AG20443 (cell line): ENCODE data around the gene NUDT22.
"Not testable (repeated sequence)": the region's sequence is repeated elsewhere in the genome, so short reads cannot be mapped to it uniquely, and the experiment has no call there.

ENCODE experiments used
- DNase-seq: peaks from one replicate; pipeline ENCODE4 v3.0.0; 2012; ENCODE audit warnings: low spot score, mixed read lengths

Gene NUDT22

DNA sequence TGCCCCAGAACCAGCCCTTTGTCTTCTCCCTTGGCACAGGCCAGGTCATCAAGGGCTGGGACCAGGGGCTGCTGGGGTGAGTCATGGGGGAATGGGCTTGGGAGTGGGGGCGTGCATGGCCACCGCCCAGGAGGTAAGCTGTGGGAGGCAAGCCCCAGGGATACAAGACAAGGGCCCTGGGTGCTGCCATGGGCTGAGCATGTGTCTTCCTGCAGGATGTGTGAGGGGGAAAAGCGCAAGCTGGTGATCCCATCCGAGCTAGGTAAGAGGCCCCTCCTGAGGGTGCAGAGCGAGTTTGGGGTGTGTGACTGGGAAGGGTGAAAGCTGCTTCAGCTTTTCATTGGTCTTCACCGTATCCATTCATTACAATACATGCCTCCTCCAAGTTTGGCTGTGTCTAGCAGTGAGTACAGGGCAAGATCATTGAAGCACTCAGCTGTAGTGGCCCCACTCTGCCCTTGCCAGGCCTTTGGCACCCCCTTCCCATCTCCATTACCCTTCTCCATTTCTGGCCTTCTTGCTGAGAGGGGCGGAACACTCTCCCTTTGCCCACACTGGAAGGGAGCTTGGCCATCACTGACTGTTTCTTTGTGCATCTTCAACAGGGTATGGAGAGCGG lies 17.3 kb downstream of the NUDT22 start:
- DNase-seq = no peak

DNA sequence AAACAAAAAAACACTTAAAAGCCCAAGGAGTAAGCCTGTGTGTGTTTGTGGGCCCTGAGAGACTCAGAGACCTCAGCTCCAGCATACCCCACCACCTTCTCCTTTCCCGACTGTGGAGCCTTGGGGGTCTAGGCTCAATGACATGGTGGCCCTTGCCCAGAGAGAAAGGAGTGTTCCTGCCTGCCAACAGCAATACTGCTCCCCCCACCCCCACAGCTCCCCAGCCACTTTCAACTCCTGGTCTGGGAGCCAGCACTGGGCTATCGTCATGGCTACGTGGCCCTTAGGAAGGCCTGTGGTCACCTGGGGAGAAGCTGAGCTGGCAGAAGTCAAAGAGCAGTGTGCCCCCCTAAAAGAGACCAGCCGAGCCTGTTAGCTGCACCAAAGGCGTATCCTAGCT lies 18.0 kb downstream of the NUDT22 start:
- no peak for DNase-seq

DNA sequence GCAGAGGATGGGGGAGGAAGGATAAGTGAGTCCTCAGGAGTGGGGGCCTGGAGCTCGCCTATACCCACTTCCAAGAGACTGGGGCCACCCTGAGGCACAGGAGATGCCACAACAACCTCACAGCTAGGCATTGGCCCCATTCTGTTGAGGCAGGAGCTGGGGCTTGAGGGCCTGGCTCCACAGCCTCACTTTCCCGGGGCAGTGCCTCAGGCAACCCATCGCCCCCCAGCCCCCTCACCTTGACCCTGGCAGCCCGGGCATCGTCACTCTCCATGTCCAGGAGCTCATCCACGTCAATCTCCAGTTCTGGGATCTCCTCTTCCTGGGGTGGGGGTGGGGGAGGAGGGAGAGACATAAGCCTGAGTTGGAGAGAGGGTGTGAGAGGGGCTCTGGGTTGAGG lies 18.9 kb downstream of the NUDT22 start:
- DNase-seq = no peak

DNA sequence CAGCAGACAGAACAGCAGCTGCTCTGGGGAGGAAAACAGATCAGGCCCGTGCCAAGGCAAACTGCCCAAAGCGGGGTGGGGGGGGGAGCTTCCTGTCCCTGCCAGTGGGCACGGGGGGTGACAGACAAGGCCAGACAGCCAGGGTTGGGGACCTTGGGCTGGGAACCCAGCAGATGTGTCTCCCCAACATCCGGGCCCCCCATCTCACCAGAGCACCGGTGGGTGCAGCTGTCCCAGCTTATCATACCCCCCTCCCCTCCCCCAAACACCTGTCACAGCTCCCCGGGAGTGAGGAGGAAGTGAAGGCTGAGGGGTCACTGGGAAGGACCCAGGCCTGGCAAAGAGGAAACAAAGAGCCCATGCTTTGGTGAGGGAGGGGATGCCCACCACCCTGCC lies 19.3 kb downstream of the NUDT22 start:
- DNase-seq = no peak

DNA sequence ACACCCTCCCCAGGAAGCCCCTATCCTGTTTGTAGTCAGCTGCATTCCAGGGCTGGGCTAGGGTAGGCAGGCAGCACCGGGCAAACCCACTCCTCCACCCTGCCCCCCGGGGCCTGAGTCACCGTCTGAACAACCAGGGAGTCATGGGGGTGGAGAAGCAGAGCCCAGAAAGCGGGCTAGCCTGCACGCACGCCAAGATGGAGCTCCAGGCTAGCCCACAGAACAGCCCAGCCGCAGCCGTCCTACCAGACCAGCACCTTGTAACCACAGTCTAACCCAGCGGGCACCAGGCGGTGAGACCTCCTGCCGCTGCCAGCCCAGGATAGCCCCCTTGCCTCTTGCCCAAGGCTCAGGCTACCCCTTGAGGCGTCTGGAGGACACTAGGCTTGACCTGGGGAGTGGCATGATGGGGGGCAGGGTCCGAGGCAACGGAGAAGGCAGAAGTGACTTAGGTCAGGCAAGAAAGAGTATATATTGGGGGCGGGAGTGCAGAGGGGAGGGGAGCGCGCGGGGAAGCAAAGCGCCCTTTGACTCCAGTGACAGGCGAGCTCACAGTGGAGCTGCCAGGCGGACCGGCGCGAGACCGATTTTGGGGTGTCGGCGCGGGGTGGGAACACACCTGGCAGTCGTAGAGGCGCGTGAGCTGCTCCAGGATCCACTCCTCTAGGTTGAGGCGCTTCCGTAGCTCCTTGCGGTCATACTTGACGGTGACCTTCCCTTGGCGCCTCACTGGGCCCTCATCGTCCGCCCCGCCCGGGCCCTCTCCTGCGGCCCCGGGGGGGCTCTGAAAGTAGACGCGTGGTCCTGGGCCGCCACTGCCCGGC lies 19.9 kb downstream of the NUDT22 start:
- DNase-seq = peak; percentile 83

DNA sequence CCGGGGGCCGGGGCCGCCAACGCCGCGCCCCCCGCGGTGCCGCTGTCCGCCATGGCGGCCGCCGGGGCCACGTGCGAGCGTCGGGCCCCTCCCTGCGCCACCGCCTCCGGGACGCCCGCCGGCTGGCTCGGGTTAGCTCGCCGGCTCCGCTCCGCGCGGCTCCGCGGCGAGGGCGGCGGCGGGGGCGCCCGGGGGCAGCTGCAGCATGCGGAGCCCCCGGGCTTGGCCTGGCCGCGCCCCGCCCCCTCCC lies 20.5 kb downstream of the NUDT22 start:
- not testable (repeated sequence) for DNase-seq

DNA sequence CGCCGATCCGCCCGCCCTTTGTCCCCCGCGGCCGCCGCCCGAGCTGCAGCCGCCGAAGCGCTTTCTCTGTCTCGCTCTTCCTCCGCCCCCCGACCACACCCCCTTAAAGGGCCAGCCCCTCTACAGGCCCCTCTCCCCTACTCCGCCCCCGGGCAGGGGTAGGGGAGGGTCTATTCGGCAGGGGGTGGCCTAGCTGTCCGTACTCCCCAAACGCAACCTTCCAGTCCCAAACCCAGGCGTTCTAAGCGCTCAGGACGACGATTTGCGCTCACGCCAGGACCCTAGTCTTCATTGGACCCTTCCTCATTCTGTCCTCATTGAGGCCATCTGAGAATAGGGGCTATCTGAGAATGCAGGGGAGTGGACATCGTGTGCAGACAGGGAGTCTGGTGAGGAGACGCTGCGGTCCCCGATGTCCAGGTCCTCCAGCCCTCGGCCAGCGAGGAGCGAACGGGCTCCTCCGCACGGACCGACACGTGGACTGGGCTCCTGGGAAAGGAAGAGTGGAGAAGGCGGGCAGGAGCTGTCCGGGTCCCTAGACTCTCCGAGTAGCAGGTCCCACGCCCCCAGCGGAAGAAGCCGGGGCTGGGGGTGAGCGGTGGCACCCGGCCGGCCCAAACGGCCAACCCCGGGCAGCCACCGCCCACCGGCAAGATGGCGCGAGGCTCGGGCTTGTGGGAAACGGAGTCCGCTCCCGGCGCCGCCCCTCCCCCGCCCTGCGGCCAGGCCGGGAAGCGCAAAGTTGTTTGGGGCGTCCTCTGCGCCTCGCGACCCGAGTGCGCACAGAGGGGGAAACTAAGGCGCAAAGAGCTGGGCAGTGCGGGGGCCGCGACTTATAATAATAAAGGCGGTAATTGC lies 21.0 kb downstream of the NUDT22 start, which contains the start of gene PPP1R14B:
PPP1R14B (minus strand) TSS at position 73 of the 858 bp plus-strand sequence. CDS start 270 bp downstream, outside the sequence.
- DNase-seq = peak; percentile 92

DNA sequence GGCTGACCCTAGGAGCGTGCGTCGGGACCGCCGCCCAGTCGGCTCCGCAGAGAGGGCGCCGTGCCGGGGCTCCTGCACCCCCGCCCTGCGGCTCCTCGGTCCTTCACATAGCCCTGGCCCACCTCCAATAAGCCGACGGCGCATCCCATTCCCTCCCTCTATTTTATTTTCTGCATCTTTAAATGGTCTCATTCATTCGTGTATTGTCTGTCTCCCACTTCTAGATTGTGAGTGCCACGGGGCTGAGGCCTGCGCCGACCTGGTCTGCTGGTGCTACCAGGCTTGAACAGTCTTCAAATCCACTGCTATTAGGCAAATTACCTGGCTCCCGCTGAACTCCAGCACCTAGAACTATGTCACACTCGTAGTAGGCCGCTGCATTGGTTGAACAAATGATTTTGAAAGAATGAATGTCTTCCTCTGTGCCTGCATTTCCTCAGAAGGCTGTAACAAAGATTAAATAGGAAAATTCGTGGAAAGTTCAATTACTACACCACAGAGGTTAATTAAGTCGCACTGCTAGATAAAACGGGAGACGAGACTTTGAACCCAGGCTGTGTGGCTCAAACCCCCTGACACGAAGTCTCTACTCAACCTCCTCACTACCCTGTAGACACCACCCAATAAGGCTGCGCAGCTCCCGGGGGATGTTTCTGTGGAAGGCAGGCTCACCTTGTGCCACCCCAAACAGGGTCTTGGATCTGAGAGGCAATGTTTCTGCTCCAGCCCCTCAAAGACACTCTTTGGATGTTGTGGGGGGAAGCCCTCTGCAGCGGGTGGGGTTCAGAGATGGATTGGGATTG lies 21.9 kb downstream of the NUDT22 start:
- no peak for DNase-seq

DNA sequence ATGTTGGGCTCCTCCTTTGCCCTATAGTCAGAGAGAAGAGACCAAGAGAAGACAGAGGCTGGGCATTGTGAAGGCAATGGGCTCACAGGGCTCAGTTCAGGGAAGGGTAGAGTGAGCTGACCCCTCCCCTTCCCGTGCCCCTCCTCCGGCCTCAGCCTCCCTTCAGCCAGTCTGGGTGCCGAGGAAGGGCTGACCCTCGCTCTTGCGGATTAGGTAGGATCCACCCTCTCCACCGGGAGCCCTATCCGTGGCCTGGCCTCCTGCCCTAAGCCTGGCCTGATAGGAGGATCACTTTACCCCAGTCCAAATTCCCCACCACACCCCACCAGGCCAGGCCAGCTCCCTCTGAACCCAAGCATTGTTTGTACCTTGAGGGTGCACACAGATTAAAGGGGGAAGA lies 22.5 kb downstream of the NUDT22 start:
- no peak for DNase-seq

DNA sequence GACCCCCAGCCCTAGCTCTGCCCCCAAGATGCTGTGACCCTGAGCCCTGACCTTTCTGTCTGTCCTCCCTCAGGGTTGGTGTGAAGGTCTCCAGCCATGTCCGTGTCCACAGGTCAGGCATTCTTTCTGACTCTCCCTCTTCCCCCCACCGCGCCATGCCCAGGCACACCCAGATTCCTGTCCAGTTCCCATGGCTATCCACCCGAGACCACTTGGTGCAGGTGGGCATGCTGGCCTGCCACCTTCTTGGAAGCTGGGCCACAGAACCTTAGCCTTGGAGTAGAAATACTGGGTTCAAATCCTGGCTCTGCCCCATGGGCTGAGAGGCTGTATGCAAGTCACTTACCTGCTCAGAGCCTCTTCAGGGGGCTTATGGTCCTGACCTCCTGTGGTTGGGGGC lies 23.0 kb downstream of the NUDT22 start:
- no peak for DNase-seq

DNA sequence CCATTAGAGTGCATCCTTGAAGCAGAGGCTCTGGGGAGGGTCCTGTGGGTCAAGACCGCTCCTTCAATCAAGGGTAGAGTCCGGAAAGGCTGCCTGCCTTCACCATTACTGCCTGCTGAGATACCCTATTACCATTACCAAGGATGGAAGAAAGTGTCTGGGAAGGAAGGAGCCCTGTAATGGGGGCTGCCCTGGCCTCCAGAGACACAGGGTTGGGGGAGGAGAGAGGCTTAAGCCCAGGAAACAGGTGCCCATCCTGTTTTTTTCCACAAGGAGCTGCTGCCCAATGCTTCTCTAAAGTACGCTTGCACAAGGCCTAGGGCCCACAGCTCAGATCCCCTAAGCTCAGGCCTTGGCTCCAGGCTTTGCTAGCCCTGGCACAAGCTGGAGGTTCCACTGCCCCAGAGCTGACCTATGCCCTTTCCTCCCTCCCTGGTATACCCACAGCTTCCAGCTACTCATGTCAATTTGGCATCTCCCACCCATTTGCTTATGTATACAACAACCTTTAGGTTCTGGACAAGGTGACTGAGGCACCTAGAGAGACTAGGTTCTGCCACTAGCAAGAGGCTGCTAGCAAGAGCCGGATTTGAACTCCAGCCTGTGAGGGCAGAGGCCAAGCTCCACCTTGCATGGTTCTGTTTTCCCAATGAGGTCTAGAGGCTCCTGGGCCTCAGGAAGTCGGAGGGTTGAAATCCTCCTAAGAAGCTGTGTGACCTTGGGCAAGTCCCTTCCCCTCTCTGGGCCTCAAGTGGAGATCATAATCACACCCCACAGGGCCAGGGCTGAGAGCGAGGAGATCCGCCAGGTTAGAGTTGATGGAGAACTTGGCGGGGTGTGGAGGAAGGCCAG lies 23.7 kb downstream of the NUDT22 start:
- no peak for DNase-seq

DNA sequence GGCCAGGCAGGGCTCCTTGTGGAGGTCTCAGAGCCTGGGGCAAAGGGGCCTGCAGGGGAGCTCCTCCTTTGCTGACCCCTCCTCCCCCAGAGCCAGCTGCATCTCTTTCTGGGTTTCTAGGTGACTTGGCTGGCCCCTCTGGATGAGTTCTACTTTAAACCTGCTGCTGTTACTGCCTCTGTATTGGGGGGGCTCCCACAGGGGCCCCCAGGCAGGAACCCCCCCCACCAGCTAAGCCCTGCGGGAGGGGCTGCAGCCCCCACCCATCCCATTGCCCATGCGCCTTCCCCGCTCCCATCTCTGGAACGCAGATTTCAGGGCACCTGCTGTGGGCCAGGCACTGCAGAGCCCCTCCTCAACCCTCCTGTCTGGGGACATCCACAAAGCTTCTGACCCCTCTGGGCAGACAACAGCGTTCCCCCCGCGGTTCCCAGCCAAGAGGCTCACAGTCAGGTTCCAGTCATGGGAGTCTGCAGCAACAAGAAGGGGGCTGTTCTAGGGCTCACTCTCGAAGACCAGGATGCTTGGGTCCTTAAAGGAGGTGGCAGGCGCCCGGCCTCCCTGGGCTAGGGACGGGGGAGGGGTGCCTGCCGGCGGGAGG lies 24.4 kb downstream of the NUDT22 start:
- no peak for DNase-seq

DNA sequence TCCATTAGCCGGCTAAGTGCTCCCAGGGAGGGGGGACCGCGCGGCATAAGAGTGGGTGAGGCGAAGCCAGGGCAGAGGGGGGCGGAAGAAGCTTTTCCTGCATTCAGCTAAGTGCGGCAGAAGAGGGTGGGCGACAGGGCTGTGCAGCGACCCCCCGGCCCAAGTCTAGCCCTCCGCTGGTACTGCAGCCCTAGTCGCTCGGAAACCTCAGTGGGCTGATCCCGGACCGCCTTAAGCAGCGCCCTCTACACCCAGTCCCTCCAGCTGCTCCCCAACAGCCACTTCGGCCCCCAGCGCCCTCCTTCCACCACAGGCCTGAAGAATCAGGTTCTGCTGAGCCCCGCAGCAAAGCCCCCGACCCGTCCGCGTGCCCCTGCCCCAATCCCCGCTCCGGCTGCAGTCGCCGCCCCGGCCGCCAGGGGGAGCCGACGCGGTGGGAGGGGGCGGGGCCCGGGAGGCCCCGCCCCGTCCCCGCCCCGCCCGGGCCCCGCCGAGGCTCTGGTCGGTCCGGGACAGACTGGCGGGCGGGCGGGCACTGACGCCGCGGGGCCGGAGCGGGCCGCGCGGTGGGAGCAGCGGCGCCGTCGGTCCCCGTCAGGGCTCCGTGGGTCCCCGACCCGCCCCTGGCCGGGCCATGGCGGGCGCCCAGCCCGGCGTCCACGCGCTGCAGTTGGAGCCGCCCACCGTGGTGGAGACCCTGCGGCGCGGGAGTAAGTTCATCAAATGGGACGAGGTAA lies 25.1 kb downstream of the NUDT22 start, which contains the start of gene PLCB3:
PLCB3 (plus strand) TSS at position 515 of the 737 bp plus-strand sequence; CDS start at position 635, 120 bp downstream.
- DNase-seq = peak; percentile 92

DNA sequence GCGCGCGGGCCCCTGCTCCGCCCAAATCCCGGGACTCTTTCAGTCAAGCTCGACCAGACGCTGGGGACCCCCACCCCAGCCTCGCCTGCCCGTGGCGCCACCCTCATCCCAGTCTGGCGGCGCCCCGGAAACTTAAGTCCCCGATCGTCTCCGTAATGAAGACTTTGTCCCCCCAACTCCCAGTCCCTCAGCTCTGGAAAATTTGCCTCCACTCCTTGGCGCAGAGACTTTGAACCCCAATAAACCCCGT lies 25.6 kb downstream of the NUDT22 start:
- DNase-seq = no peak

DNA sequence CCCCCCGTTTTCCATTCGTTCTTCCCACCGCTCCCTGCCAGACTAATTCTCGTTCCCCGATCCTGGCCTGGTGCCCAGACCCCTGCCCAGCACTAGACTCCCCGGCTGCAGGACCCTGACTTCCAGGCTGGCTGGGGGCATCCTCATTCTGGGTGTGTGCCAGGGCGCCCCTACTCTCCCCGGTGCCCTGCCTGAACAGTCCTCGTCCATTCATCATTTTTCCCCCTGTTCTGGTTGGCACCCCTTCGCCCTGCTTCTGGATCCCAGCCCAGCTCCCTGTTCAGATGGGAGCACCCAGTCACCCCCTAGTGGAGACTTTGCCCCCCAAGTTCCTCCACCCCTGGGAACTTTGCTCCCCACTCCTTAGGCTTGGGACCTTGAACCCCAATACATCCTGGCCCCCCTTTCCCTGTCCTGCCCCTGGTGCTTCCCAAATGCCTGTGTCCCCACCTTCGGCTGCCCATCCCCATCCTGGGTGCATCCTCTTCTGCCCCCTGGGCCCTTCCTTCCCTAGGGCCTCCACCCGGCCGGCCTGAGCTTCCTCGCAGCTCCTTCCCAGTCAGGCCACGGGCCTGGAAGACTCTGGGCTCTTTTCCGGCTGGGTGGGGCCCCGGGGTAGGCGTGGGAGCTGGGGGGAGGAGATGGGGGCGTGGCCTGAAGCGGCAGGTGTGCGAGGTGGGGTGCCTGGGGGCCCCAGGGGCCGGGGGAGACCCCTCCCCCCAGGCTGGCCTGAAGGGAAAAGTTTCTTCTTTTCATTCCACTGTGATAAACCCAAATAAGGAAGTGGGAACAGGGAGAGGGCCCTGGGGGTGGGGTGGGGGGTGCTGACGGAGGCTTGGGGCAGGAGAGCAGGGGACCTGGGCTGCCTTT lies 26.2 kb downstream of the NUDT22 start:
- peak; percentile 79 for DNase-seq

DNA sequence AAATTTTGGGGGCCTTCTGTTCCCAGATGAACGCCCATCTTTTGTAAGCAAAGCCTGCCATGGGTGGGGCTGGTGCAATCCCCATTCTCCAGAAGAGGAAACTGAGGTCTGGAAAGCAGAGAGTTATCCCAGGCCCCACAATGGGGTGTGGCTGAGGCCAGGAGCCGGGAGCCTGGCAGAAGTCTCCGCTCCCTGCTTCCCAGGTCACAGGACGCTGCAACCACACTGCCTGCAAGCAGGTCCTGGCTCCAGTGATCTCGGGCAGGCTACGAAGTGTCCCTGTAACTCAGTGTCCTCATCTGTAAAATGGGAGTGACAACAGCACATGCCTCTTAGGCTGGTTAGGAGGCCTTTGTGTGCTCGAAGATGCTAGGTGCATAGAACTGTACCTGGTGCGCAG lies 27.0 kb downstream of the NUDT22 start:
- DNase-seq = no peak

DNA sequence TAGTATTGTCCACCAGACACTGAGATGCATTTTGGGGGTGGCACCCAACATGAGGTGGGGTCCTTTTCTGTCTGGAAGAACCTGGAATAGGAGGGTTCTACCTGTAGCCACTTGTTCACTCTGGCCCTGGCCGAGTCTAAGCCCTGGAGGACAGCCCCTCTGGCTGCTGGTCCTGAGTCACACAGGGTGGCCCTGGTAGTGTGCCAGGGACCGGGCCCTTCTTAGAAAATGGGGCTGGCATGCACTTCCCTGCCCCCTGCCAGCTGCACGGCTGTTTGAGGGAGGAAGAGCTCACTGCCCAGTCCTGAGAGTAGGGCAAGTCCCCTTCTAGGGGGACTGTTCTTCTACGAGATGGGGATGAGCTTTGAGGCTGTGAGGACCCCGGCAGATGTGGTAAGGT lies 27.4 kb downstream of the NUDT22 start:
- DNase-seq = no peak

DNA sequence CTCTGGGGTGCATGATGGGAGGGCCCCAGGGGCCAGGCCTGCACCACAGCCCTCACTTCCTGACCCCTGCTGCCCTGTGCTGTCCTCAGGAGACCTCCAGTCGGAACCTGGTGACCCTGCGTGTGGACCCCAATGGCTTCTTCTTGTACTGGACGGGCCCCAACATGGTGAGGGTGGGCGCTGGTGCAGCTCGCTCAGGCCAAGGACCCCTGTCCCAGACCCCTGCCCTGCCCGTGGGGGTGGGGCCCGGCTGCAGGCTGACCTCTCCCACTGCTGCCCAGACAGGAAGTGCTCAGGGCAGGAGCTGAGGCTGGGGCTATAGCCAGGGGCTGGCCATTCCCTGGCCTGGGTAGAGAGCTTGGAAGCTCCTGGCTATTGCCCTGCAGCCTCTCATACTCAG lies 28.3 kb downstream of the NUDT22 start:
- no peak for DNase-seq
